Skeletal muscle satellite cell (primary cell): Measurements from ENCODE around the gene CCNJL.
"Not testable (repeated sequence)": the region's sequence is repeated elsewhere in the genome, so short reads cannot be mapped to it uniquely, and the experiment has no call there.

Source experiments
- H3K27me3 ChIP-seq: 2 replicates; pipeline ENCODE4 v1.7.0; 2013; ENCODE audit warnings: low read length; ENCODE audit not compliant: control insufficient read depth, insufficient read depth
- H3K36me3 ChIP-seq: 2 replicates; pipeline ENCODE4 v1.7.0; 2013; ENCODE audit warnings: mild to moderate bottlenecking, control low read depth, low read length; ENCODE audit not compliant: insufficient read depth
- H3K4me1 ChIP-seq: 2 replicates; pipeline ENCODE4 v1.7.0; 2013; ENCODE audit warnings: low read length; ENCODE audit not compliant: control insufficient read depth, insufficient read depth
- H3K4me2 ChIP-seq: 2 replicates; pipeline ENCODE4 v1.7.0; 2013; ENCODE audit warnings: mild to moderate bottlenecking, low read length
- H3K4me3 ChIP-seq: 2 replicates; pipeline ENCODE4 v1.7.0; 2013; ENCODE audit warnings: low read length
- H3K9ac ChIP-seq: 2 replicates; pipeline ENCODE4 v1.7.0; 2013; ENCODE audit warnings: mild to moderate bottlenecking, low read depth, low read length, moderate library complexity
- H3K9me3 ChIP-seq: replicated peaks from 2 replicates; pipeline ENCODE4 v1.7.0; 2013; ENCODE audit warnings: mild to moderate bottlenecking, control low read depth, low read length

The CCNJL gene

DNA sequence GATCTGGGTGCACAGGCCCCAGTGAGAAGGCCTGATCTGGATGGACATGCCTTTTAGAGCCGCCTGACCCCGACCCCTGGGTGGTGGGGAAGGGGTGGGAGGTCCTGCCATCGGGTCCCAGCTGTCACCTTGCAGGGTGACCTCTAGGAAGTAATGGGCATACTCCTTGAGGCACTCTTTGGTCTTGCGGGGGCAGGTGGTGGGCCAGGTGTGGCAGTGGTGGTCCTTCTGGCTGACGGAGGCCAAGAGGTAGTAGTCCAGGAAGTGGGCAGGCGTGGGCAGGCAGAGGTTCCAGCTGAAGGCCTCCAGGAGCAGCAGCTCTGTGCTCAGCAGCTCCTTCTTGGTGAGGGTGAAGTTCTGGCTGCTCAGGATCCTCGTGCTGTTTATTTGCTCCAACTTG is 53.0 kb downstream of the CCNJL start:
- H3K4me3 ChIP-seq: no peak overlapping the region
- no peaks in the 10 kb centered on the region for H3K36me3 ChIP-seq
- H3K9me3 ChIP-seq: no peaks in the 10 kb centered on the region
- H3K4me1 ChIP-seq: no peaks in the 10 kb centered on the region
- no peaks in the 10 kb centered on the region for H3K27me3 ChIP-seq
- H3K9ac ChIP-seq: no peak overlapping the region
- H3K4me2 ChIP-seq: no peak overlapping the region

DNA sequence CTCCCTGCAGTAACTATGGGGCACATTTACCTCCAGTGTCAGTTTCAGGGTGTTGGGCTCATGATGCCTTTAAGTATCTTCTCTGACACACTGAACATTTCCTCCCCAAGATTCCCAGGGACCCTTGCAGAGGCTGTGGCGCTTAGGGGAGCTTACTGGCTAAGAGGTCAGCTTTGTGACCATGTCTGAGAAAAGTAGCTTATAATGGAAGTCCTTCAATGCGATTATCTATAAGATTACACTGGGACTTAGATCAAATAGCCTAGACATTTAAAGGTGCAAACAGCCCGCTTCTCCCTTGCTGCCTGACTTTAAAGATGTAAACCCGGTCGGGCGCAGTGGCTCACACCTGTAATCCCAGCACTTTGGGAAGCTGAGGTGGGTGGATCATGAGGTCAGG is 57.7 kb downstream of the CCNJL start:
- Histone ChIP-seq H3K4me2 (no peak overlapping the region), H3K27me3 (no peaks in the 10 kb centered on the region), H3K9ac (no peak overlapping the region), H3K4me1 (no peaks in the 10 kb centered on the region), H3K9me3 (no peaks in the 10 kb centered on the region), H3K36me3 (peaks cover 7% of the 10 kb centered on the region), H3K4me3 (no peak overlapping the region)

DNA sequence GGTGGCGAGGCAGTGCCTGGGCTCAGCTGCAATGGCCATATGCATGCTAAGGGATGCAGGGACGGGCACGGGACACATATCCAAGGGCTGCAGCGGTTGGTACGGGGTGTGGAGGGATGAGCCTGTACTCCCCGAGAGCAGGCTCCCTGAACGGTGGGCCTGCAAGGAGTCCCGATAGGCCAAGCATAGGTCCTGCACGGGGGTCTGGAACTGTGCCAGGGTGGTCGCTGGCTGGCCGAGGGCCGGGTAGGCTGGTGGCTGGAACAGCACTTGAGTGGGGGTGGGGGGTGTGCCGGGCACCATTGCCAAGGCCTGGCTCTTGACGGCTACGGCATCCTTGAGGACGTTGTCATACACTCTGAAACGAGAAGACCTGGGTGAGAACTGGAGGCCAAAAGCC is 58.9 kb downstream of the CCNJL start:
- H3K9ac ChIP-seq: no peak overlapping the region
- H3K36me3 ChIP-seq: peaks cover 7% of the 10 kb centered on the region
- no peaks in the 10 kb centered on the region for H3K27me3 ChIP-seq

DNA sequence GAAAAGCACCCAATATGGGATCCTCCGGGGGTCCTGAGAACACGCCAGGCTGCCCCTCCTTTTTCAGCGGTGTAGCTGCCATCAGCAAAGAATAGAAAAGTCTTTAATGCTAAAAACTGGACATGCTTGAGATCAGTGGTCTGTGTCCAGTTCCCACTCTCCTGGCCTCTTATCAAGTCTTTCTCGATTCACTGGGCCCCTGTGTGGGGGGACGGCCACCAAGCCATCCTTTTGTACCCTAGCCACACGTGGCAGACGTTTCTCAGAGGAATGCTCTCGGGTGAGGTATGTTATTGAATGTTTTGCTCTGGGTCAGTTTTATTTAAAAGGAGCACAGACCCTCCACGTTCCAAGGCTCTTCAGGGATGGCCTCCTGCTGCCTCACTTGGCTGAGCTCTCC is 59.4 kb downstream of the CCNJL start:
- H3K4me1 ChIP-seq: no peaks in the 10 kb centered on the region
- H3K9me3 ChIP-seq: no peaks in the 10 kb centered on the region
- H3K9ac ChIP-seq: no peak overlapping the region
- no peak overlapping the region for H3K4me2 ChIP-seq
- H3K4me3 ChIP-seq: no peak overlapping the region
- H3K27me3 ChIP-seq: no peaks in the 10 kb centered on the region
- H3K36me3 ChIP-seq: peaks cover 7% of the 10 kb centered on the region

More for the DNA sequence above, 58.9 kb downstream of the CCNJL start:
- Histone ChIP-seq H3K4me2 (no peak overlapping the region), H3K4me3 (no peak overlapping the region), H3K4me1 (no peaks in the 10 kb centered on the region), H3K9me3 (no peaks in the 10 kb centered on the region)

DNA sequence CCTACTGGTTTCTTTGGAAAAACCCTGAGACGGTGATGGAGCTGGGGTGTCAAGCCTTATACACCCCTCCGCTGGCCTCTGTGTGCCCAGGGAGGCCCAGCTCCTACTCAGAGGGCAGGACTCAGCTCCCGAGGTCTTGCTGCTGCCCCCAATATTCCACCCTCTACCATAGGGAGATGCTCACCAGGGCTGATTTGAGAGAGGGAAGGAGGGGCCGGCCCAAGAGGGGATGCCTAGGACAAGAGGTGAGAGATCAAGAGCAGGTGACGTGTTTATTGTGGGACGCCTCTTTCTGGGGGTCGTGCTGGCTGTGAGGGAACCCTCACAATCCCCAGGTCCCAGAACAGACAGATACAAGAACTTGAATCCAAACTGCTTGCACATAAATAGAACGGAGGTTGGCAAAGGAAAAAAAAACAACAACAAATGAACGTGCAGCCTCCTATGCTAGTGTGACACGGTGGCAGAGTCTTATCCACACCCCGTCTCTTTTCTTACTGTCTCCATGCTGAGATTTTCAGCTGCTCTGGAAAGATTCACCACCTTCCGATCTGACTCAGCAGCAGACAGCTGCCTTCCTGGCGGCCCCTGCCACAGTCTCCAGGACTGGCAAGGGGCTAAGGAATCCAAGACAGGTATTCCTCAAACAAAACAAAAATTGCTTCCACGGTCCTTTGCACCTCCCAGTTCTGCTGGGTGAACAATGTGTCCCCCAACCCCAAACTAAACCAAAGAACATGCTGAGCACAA is 60.8 kb downstream of the CCNJL start:
- H3K27me3 ChIP-seq: no peaks in the 10 kb centered on the region
- no peak overlapping the region for H3K4me2 ChIP-seq
- H3K9ac ChIP-seq: no peak overlapping the region
- no peak overlapping the region for H3K4me3 ChIP-seq
- H3K36me3 ChIP-seq: peaks cover 7% of the 10 kb centered on the region
- no peaks in the 10 kb centered on the region for H3K9me3 ChIP-seq
- H3K4me1 ChIP-seq: no peaks in the 10 kb centered on the region

DNA sequence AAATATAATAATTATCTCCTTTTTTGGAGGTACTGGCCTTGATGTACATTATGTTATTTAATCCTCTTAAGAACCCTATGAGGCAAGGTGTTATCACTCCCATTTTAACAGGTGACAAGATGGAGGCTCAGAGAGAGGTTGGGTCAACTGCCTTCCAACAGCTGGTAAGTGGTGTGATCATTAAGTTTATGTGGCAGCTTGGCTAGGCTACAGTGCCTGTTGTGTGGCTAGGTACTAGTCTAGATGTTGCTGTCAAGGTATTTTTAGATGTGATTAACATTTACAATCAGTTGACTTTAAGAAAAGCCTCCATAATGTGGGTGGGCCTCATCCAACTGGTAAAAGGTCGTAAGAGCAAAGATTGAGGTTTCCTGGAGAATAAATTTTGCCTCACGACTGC is 61.5 kb downstream of the CCNJL start:
- Histone ChIP-seq H3K9ac (no peak overlapping the region), H3K4me1 (no peaks in the 10 kb centered on the region), H3K9me3 (no peaks in the 10 kb centered on the region), H3K4me3 (no peak overlapping the region), H3K4me2 (no peak overlapping the region), H3K27me3 (no peaks in the 10 kb centered on the region), H3K36me3 (peaks cover 7% of the 10 kb centered on the region)

- Histone ChIP-seq H3K27me3 (no peaks in the 10 kb centered on the region), H3K9ac (no peak overlapping the region), H3K4me2 (no peak overlapping the region), H3K4me1 (no peaks in the 10 kb centered on the region), H3K4me3 (no peak overlapping the region), H3K9me3 (no peaks in the 10 kb centered on the region), H3K36me3 (peaks cover 7% of the 10 kb centered on the region)
Observed at GRCh38 chr5:160250226-160250625, 62.1 kb downstream of the CCNJL start.

DNA sequence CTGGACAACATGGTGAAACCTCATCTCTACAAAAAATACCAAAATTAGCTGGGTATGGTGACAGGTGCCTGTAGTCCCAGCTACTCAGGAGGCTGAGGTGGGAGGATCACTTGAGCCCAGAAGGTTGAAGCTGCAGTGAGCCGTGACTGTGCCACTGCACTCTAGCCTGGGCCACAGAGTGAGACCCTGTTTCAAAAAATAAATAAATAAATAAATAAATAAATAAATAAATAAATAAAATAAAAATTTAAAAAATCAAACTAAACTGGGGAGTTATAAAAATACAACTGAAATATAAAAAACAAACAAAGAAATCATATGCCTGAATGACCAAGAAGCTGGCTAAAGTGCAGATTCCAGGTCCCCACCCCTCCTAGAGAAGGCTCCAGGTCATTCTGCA is 62.8 kb downstream of the CCNJL start:
- H3K27me3 ChIP-seq, H3K9me3 ChIP-seq, H3K4me1 ChIP-seq, H3K4me3 ChIP-seq, H3K4me2 ChIP-seq, H3K9ac ChIP-seq, H3K36me3 ChIP-seq: not testable (repeated sequence)

GRCh38 chr5:160245506-160246086 is 66.8 kb downstream of the CCNJL start:
- Histone ChIP-seq H3K4me3 (no peak overlapping the region), H3K9me3 (no peaks in the 10 kb centered on the region), H3K9ac (no peak overlapping the region), H3K4me2 (no peak overlapping the region), H3K4me1 (no peaks in the 10 kb centered on the region), H3K36me3 (no peaks in the 10 kb centered on the region), H3K27me3 (peaks cover 6% of the 10 kb centered on the region)

DNA sequence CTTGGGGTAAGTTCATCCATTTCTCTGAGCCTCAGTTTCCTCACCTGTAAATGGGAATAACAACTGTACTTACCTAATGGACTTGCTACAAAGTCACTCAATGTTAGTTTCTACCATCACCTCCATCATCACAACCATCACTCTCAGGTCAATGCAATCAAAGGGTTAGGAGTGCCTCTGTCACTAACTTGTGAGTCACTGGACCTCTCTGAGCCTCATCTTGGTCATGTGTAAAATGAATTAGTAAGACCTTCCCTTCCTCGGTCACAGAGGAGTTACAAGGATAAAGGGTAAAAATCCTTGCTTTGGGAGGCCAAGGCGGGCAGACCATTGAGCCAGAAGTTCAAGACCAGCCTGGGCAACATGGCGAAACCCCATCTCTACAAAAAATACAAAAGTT is 70.2 kb downstream of the CCNJL start:
- Histone ChIP-seq H3K9me3 (no peaks in the 10 kb centered on the region), H3K4me2 (no peak overlapping the region), H3K36me3 (no peaks in the 10 kb centered on the region), H3K4me1 (no peaks in the 10 kb centered on the region), H3K4me3 (no peak overlapping the region), H3K9ac (no peak overlapping the region), H3K27me3 (peaks cover 6% of the 10 kb centered on the region)

DNA sequence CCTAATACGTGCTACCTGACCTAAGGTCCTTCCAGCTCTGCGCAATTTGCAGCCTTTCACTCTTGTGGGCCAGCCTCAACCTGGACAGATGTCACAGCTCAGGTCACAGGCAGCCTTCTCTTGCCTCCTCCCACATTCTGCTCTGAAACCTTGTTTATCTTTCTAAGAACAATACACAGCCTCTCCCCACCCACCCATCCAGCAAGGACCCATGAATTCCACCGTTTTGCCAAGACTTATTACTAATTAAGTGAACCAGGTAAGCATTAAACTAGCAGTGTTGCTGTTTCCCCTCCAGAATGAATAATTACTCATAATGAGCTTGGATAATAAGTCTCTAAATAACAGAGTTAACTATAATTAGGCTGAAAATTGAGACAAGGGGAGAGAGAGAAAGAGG is 72.0 kb downstream of the CCNJL start:
- Histone ChIP-seq H3K4me3 (no peak overlapping the region), H3K36me3 (no peaks in the 10 kb centered on the region), H3K9me3 (no peaks in the 10 kb centered on the region), H3K27me3 (peaks cover 6% of the 10 kb centered on the region), H3K4me1 (no peaks in the 10 kb centered on the region), H3K9ac (no peak overlapping the region), H3K4me2 (no peak overlapping the region)

DNA sequence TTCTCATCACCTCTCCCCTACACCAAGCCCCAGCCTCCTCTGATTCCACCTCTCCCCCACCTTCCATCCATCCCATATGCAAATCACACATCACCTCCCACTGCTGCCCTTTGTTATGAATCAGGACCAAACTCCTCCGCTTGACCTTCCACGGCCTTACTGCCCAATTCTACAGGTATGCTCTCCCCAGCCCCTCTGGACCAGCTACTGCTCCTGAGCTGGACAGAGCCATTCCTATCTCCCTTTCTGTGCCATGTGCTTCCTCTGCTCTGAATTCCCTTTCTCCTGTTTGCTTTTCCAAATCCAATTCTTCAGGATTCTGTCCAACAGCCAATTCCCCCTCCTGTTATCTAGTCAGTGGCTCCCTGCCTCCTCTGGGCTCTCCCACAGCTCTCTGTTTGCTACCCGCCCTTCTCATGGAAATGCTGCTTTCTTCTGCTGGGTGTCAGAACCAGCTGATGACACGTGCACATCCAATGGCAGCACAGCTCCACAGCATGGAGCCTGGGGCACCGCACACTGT is 74.7 kb downstream of the CCNJL start:
- Histone ChIP-seq H3K9me3 (no peaks in the 10 kb centered on the region), H3K36me3 (no peaks in the 10 kb centered on the region), H3K4me1 (no peaks in the 10 kb centered on the region), H3K27me3 (peaks cover 6% of the 10 kb centered on the region), H3K9ac (no peak overlapping the region), H3K4me2 (no peak overlapping the region), H3K4me3 (no peak overlapping the region)
